Esophagus squamous epithelium (tissue), 5 donors: Measurements from ENCODE around the gene MAGT1. TPM values are rescaled to one million over a fixed set of nuclear protein-coding genes. Genes with fewer than 3 reads are reported as not detected.
A peak's percentile ranks its signal among the peaks of the same experiment; 100 is the strongest.
"Not testable (repeated sequence)": the region's sequence is repeated elsewhere in the genome, so short reads cannot be mapped to it uniquely, and the experiment has no call there.

Experiments used
- DNase-seq: peaks from one replicate; lab custom pipeline; 2025; lab: John Stamatoyannopoulos, UW
- H3K27ac ChIP-seq, 4 donors: fragments of 200-600 bp; sonication (generic); one replicate each; pipeline ENCODE4 v1.5.1; 2016 to 2019; ENCODE audit warnings: mild to moderate bottlenecking in 1 of 4
- H3K27me3 ChIP-seq, 4 donors: fragments of 200-600 bp; sonication (generic); 1 replicate in 3 of 4; 2 replicates in 1 of 4; pipeline versions ENCODE4 v1.5.1 to v1.6.0; 2017 to 2021; ENCODE audit warnings: antibody characterized with exemption in 1 of 4
- H3K36me3 ChIP-seq, 3 donors: fragments of 200-600 bp; sonication (generic); one replicate each; pipeline ENCODE4 v1.5.1; 2016 to 2019
- H3K4me1 ChIP-seq, 3 donors: fragments of 200-600 bp; sonication (generic); one replicate each; pipeline ENCODE4 v1.5.1; 2017 to 2019
- H3K4me3 ChIP-seq, 4 donors: fragments of 200-600 bp; sonication (generic); 1 replicate in 3 of 4; 2 replicates in 1 of 4; pipeline ENCODE4 v1.5.1; 2016 to 2019; ENCODE audit warnings: mild to moderate bottlenecking in 2 of 4, moderate library complexity in 1 of 4
- H3K9me3 ChIP-seq, 3 donors: fragments of 200-600 bp; sonication (generic); one replicate each; pipeline ENCODE4 v1.5.1; 2016 to 2019
- POLR2A ChIP-seq, 4 donors: fragments of 450-650 bp; IDR thresholded peaks; one replicate each; pipeline ENCODE4 v1.6.1; 2017; ENCODE audit warnings: antibody characterized with exemption in 4 of 4, mild to moderate bottlenecking in 4 of 4, moderate library complexity in 3 of 4
- WGBS, 2 donors: methylation state at CpG; one replicate each; pipeline ENCODE4 v1.1.5; 2018; 5-methylcytosine and 5-hydroxymethylcytosine counted together
- intact Hi-C: fragments of 100-400 bp; cut with DNase I; formaldehyde crosslinking; loops from one replicate; pipeline ENCODE4 v1.15.0; 2022
- total RNA-seq, 4 donors: library from RNA; depleted of rRNA; stranded (reverse); fragments of >200 nt; gene quantifications; one replicate each; pipeline ENCODE4 v1.1.0, GENCODE V29; 2016
- TF ChIP-seq, protein P1 (sequence below), 6 experiments: fragments of 450-650 bp in 4 of 6; fragments of 200-600 bp in 2 of 6; sonication (generic) in 2 of 6; IDR thresholded peaks; one replicate each; pipeline ENCODE4 v1.5.1; 2016 to 2019; ENCODE audit warnings: antibody characterized with exemption in 6 of 6, mild to moderate bottlenecking in 4 of 6, moderate library complexity in 4 of 6
- donor health status: DM: yes; HTN: yes; CAD: no.

The MAGT1 gene
- total RNA-seq, result 10 to 100 TPM; 31.0 to 51.2 (median 38.4) TPM

DNA sequence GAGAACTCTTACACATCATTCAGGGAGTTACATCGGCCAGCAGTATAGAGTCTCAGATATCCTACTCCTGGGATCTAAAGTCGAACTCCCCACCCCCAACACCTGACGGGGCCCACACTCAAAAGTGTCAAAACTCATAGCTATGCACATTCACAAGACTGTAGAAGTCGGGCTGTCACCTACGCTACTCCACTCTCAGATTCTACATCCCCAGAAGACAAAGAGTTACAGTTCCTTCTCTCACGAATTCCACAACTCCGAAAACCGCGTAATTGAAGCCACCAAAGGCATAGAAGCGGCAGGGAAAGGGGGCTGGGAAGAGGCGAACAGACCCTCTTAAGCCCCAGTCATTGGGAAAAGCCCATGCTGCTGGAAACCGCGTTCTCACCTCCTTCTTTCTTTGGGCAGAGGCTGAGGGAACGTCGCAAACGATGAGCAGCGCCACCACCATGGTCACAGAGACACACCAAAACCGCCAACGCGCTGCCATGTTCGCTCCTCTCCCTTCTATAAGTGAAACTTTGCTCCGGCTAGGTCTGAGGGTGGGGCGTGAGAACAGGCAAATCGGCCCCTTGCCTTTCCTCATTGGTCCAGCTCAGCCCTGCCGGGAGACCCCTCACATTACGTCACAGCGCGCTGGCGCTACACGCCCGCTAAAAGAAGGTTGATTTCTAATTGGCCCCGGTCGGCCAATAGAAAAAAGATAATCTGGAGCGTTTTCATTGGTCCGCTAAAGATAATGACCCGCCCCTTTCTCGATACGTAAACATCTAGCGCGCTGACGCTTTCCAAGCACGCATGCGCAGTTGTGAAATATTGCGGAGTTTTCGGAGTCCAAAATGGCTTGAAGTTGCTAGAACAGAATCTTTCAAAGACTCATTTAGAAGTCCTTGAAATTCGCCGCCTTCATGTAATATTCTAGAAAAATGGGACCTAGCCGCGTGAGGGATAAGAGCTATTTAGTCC is at the start of gene MAGT1:
Gene MAGT1 (minus strand): TSS at position 515 of the 966 bp plus-strand sequence. CDS start 25 bp downstream, at position 490.
- Histone ChIP-seq H3K4me1 (peaks cover 0 to 28% (median 0%) of the 10 kb centered on the region in 3 donors), H3K27me3 (no peaks in the 10 kb centered on the region), H3K27ac (peak within 1 kb of the TSS; percentile 91 to 97 (median 94)), H3K36me3 (no peaks in the 10 kb centered on the region), H3K9me3 (no peaks in the 10 kb centered on the region), H3K4me3 (peak within 1 kb of the TSS; percentile 49 to 68 (median 66))
- peak; percentile 69 for DNase-seq
- TF ChIP-seq, protein P1, sequence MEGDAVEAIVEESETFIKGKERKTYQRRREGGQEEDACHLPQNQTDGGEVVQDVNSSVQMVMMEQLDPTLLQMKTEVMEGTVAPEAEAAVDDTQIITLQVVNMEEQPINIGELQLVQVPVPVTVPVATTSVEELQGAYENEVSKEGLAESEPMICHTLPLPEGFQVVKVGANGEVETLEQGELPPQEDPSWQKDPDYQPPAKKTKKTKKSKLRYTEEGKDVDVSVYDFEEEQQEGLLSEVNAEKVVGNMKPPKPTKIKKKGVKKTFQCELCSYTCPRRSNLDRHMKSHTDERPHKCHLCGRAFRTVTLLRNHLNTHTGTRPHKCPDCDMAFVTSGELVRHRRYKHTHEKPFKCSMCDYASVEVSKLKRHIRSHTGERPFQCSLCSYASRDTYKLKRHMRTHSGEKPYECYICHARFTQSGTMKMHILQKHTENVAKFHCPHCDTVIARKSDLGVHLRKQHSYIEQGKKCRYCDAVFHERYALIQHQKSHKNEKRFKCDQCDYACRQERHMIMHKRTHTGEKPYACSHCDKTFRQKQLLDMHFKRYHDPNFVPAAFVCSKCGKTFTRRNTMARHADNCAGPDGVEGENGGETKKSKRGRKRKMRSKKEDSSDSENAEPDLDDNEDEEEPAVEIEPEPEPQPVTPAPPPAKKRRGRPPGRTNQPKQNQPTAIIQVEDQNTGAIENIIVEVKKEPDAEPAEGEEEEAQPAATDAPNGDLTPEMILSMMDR (IDR thresholded peaks at IDR 0.05), result no peak
- peak in 3 of 4 donors; percentile 87 to 92 (median 90) for TF ChIP-seq POLR2A (IDR thresholded peaks at IDR 0.05)
- 0 to 34% methylated on average over 9 to 42 of the region's 49 CpGs for WGBS, 2 donors
- intact Hi-C loops, result no loop called here

DNA sequence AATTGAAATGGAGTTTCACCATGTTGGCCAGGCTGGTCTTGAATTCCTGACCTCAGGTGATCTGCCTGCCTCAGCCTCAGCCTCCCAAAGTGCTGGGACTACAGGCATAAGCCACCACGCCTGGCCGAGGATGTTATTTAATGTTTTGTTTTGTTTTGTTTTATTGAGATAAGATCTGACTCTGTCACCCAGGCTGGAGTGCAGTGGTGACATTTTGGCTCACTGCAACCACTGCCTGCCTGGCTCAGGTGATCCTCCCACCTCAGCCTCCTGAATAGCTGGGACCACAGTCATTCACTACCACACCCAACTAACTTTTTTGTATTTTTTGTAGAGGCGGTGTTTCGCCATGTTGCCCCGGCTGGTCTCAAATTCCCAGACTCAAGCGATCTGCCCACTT is 49.8 kb upstream of the MAGT1 start:
- DNase-seq, H3K9me3 ChIP-seq, H3K27me3 ChIP-seq, H3K4me3 ChIP-seq, H3K36me3 ChIP-seq, intact Hi-C loops, H3K27ac ChIP-seq: not testable (repeated sequence)
- H3K4me1 ChIP-seq, result peaks cover 0 to 19% (median 0%) of the 10 kb centered on the region in 3 donors
- 92 to 98% methylated on average over 6 of the region's 6 CpGs for WGBS, 2 donors

DNA sequence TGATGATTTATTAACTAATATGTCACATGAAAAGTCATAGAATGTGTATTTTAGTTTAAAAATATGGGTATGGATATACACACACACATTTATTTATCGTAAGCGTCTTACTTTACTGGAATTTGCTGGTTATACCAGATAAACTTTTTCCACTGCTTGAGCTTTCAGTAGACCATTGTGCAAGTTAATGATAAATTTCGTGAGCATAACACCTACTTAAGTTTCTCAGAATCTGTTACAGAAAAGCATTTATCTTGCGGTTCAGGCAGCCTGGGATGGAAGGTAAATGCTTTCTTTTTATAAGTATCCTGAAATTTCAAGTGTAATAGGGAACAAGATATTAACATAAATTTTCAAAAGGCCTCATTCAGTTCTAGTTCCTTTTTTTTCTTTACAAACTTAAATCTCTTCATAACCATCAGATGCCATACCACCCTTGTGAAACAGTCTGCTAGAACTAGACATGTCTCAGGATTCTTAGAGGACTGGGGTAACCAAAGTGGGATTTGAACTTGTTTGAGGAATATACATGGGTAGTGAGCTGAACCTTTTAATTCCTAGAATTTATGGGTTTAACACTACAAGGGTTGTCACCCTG is 42.9 kb upstream of the MAGT1 start:
- no peaks in the 10 kb centered on the region for H3K9me3 ChIP-seq
- 78 to 89% methylated on average over 4 of the region's 4 CpGs for WGBS, 2 donors
- peaks cover 0 to 45% (median 0%) of the 10 kb centered on the region in 3 donors for H3K4me1 ChIP-seq
- no peaks in the 10 kb centered on the region for H3K27me3 ChIP-seq
- H3K4me3 ChIP-seq, result no peak overlapping the region
- H3K27ac ChIP-seq, result no peak overlapping the region
- DNase-seq, result no peak
- H3K36me3 ChIP-seq, result no peaks in the 10 kb centered on the region
- intact Hi-C loops, result no loop called here
- TF ChIP-seq POLR2A (IDR thresholded peaks at IDR 0.05), result no peak
- TF ChIP-seq, protein P1 (IDR thresholded peaks at IDR 0.05), result no peak

DNA sequence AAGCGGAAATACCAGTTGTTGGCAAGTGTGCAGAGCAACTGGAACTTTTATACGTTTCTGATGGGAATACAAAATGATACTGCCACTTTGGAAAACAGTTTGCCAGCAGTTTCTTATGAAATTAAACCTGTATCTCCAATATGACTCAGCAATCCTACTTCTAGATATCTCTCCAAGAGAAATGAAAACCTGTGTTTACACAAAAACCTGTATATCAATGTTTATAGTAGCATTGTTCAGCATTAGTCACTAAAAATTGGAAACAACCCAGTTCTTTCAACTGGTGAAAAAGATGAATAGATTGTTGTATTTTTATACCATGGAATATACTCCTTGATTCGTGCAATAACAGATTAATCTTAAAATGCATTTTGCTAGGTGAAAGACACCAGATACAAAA is 42.1 kb upstream of the MAGT1 start:
- no peaks in the 10 kb centered on the region for H3K9me3 ChIP-seq
- no peaks in the 10 kb centered on the region for H3K36me3 ChIP-seq
- DNase-seq, result no peak
- TF ChIP-seq, protein P1 (IDR thresholded peaks at IDR 0.05), result no peak
- no peak for TF ChIP-seq POLR2A (IDR thresholded peaks at IDR 0.05)
- intact Hi-C loops, result no loop called here
- H3K27ac ChIP-seq, result peak overlapping the region in 3 of 4 donors; percentile 20 to 71 (median 66)
- H3K27me3 ChIP-seq, result no peaks in the 10 kb centered on the region
- WGBS, 2 donors, result 26 to 32% methylated on average over 3 of the region's 3 CpGs
- H3K4me1 ChIP-seq, result peaks cover 0 to 37% (median 0%) of the 10 kb centered on the region in 3 donors
- H3K4me3 ChIP-seq, result no peak overlapping the region

DNA sequence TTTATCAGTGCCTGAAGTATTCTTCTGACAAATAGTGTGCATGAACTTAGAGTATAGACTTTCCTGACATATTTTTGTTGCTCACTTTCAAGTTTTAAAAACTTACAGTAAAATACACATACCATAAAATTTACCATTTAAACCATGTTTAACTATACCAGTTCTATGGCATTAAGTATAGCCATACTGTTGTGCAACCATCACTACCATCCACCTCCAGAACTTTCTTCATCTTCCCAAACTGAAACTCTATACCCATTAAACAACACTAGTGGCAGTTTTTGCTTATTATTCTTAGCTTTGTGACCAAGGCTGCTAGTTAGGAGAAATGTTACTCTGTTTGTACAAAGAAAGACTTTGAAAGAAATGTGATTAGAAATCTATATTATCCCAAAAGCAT is 41.1 kb upstream of the MAGT1 start:
- DNase-seq, result no peak
- no peaks in the 10 kb centered on the region for H3K9me3 ChIP-seq

More for the DNA sequence above, 41.1 kb upstream of the MAGT1 start:
- Histone ChIP-seq H3K4me3 (no peak overlapping the region), H3K27me3 (no peaks in the 10 kb centered on the region), H3K36me3 (no peaks in the 10 kb centered on the region), H3K27ac (peak overlapping the region in 2 of 4 donors; percentile 66 to 71), H3K4me1 (peaks cover 0 to 37% (median 0%) of the 10 kb centered on the region in 3 donors)
- intact Hi-C loops, result no loop called here
- TF ChIP-seq POLR2A (IDR thresholded peaks at IDR 0.05), result no peak
- TF ChIP-seq, protein P1 (IDR thresholded peaks at IDR 0.05), result no peak
